ENCODE results near the gene RAB11A. TPM values are rescaled to one million over a fixed set of nuclear protein-coding genes. Genes with fewer than 3 reads are reported as not detected.

RAB11A gene
- total RNA-seq, 1 experiment from 2014 or later, result 245 TPM

GRCh38 chr15:65920121-65920520 is 50.8 kb downstream of the RAB11A start:
- TF ChIP-seq E2F1 (CRISPR knock-in tag; IDR thresholded peaks at IDR 0.05) (no peak), IRF1 (CRISPR knock-in tag; IDR thresholded peaks at IDR 0.05) (no peak), HMGA2 (CRISPR knock-in tag; IDR thresholded peaks at IDR 0.05) (no peak), SMAD3 (CRISPR knock-in tag; IDR thresholded peaks at IDR 0.05; ENCODE audit: borderline replicate concordance) (no peak)
- TF ChIP-seq, protein P1, sequence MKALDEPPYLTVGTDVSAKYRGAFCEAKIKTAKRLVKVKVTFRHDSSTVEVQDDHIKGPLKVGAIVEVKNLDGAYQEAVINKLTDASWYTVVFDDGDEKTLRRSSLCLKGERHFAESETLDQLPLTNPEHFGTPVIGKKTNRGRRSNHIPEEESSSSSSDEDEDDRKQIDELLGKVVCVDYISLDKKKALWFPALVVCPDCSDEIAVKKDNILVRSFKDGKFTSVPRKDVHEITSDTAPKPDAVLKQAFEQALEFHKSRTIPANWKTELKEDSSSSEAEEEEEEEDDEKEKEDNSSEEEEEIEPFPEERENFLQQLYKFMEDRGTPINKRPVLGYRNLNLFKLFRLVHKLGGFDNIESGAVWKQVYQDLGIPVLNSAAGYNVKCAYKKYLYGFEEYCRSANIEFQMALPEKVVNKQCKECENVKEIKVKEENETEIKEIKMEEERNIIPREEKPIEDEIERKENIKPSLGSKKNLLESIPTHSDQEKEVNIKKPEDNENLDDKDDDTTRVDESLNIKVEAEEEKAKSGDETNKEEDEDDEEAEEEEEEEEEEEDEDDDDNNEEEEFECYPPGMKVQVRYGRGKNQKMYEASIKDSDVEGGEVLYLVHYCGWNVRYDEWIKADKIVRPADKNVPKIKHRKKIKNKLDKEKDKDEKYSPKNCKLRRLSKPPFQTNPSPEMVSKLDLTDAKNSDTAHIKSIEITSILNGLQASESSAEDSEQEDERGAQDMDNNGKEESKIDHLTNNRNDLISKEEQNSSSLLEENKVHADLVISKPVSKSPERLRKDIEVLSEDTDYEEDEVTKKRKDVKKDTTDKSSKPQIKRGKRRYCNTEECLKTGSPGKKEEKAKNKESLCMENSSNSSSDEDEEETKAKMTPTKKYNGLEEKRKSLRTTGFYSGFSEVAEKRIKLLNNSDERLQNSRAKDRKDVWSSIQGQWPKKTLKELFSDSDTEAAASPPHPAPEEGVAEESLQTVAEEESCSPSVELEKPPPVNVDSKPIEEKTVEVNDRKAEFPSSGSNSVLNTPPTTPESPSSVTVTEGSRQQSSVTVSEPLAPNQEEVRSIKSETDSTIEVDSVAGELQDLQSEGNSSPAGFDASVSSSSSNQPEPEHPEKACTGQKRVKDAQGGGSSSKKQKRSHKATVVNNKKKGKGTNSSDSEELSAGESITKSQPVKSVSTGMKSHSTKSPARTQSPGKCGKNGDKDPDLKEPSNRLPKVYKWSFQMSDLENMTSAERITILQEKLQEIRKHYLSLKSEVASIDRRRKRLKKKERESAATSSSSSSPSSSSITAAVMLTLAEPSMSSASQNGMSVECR (CRISPR knock-in tag; IDR thresholded peaks at IDR 0.05; ENCODE audit: borderline replicate concordance), result no peak
- POLR2A ChIA-PET, result no interaction called here
- H3K36me3 Mint-ChIP-seq, result no peaks in the 10 kb centered on the region
- H3K9me3 Mint-ChIP-seq, result no peaks in the 10 kb centered on the region
- H3K4me1 Mint-ChIP-seq, result peaks cover 20% of the 10 kb centered on the region
- CTCF ChIA-PET, result no interaction called here
- no peak for DNase-seq (ENCODE audit: low spot score)
- no peak overlapping the region for H3K27ac Mint-ChIP-seq
- no peaks in the 10 kb centered on the region for H3K27me3 Mint-ChIP-seq (ENCODE audit: low read depth)
- H3K4me3 Mint-ChIP-seq, result no peak overlapping the region
- ATAC-seq, result no peak

GRCh38 chr15:65920825-65921309 is 51.6 kb downstream of the RAB11A start:
- CTCF ChIA-PET, result interaction anchor here (0.8 to 1.8 kb wide), 2 partner anchors 24 to 231 kb away, joined by 3 to 4 read pairs; no protein-coding TSS in a partner anchor
- TF ChIP-seq EMX1 (CRISPR knock-in tag; IDR thresholded peaks at IDR 0.05) (no peak), IRF1 (CRISPR knock-in tag; IDR thresholded peaks at IDR 0.05) (no peak)
- TF ChIP-seq, protein P2, sequence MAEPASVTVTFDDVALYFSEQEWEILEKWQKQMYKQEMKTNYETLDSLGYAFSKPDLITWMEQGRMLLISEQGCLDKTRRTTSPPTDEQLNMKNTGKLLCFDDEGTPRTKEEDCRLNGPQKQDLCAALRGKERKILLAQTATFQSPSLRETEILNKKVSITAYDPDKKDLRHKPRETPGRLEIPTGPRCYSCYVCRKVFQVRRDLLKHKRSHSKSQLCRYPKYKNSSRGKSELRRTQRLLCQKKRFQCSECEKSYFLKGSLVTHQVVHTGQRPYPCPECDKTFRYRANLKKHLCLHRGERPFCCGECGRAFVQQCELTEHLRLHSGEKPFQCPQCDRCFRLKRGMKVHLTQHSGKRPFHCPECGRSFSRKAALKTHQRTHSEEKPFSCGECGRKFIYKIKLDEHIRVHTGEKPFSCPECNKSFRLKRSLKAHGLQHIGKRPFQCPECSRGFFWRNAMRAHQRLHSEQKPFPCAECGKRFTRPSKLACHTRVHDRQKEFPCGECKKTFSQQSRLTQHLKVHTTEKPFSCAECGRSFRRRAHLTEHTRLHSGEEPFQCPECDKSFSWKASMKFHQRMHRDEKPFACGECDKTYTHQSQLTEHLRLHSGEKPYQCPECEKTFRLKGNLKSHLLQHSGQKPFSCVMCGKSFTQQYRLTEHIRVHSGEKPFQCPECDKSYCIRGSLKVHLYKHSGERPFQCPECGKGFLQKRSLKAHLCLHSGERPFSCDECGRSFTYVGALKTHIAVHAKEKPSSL (CRISPR knock-in tag; conservative IDR thresholded peaks at IDR 0.05), result no peak
- Mint-ChIP-seq H3K27ac (no peak overlapping the region), H3K4me1 (peaks cover 20% of the 10 kb centered on the region), H3K27me3 (ENCODE audit: low read depth) (no peaks in the 10 kb centered on the region), H3K36me3 (no peaks in the 10 kb centered on the region), H3K4me3 (no peak overlapping the region), H3K9me3 (no peaks in the 10 kb centered on the region)
- ATAC-seq (no peak), DNase-seq (ENCODE audit: low spot score) (no peak)
- POLR2A ChIA-PET, result no interaction called here

DNA sequence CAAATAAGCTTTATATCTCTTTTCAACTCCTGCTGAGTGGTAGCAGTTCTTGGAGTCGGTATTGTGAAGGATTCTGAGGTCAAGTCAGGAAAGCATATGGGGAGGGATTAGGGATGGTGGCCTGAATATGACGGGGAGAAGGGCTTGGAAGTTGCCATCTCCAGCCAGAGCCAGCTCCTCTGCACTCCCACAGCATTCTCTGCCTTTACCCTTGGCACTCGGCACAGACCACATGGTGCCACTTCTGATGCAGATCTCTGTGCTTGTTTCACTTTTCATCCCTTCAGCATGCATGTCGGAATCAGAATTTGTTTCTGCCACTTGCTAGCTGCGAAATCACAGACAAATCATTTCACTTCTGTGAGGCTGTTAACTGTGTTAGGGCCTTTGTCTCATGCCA is 52.5 kb downstream of the RAB11A start:
- H3K27ac Mint-ChIP-seq, result no peak overlapping the region
- ATAC-seq, result no peak
- ChIA-PET POLR2A (no interaction called here), CTCF (interaction anchor here (0.9 to 1.8 kb wide), 3 partner anchors 9 to 150 kb away, joined by 3 to 4 read pairs (median 3); no protein-coding TSS in a partner anchor)
- H3K4me1 Mint-ChIP-seq, result peaks cover 11% of the 10 kb centered on the region
- no peaks in the 10 kb centered on the region for H3K27me3 Mint-ChIP-seq (ENCODE audit: low read depth)
- DNase-seq (ENCODE audit: low spot score), result no peak
- H3K36me3 Mint-ChIP-seq, result no peaks in the 10 kb centered on the region
- no peak overlapping the region for H3K4me3 Mint-ChIP-seq
- no peaks in the 10 kb centered on the region for H3K9me3 Mint-ChIP-seq
- TF ChIP-seq, protein P1 (CRISPR knock-in tag; IDR thresholded peaks at IDR 0.05; ENCODE audit: borderline replicate concordance), result no peak
- no peak for TF ChIP-seq ZNF219 (CRISPR knock-in tag; IDR thresholded peaks at IDR 0.05; ENCODE audit: borderline replicate concordance)
- TF ChIP-seq MAX (CRISPR knock-in tag; IDR thresholded peaks at IDR 0.05), result no peak
- TF ChIP-seq SMAD3 (CRISPR knock-in tag; IDR thresholded peaks at IDR 0.05; ENCODE audit: borderline replicate concordance), result no peak
- TF ChIP-seq, protein P3, sequence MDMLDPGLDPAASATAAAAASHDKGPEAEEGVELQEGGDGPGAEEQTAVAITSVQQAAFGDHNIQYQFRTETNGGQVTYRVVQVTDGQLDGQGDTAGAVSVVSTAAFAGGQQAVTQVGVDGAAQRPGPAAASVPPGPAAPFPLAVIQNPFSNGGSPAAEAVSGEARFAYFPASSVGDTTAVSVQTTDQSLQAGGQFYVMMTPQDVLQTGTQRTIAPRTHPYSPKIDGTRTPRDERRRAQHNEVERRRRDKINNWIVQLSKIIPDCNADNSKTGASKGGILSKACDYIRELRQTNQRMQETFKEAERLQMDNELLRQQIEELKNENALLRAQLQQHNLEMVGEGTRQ (CRISPR knock-in tag; IDR thresholded peaks at IDR 0.05), result no peak

Data from WTC11 (cell line).